Adrenal gland (tissue), 12 donors: Measurements from ENCODE around the gene ATP8A2. TPM values are rescaled to one million over a fixed set of nuclear protein-coding genes. Genes with fewer than 3 reads are reported as not detected.

Experiments used
- DNase-seq, 7 donors: peaks; one replicate each; pipeline ENCODE4 v3.0.0-alpha.2; 2019 to 2020
- H3K27ac ChIP-seq, 5 donors: fragments of 200-600 bp; sonication (generic) in 4 of 5; 1 replicate in 3 of 5; 2 replicates in 2 of 5; pipeline versions ENCODE4 v1.5.1 to v1.8.0; 2016 to 2020; ENCODE audit warnings: mild to moderate bottlenecking in 1 of 5
- H3K27me3 ChIP-seq: fragments of 200-600 bp; 2 replicates; pipeline ENCODE4 v1.8.0; 2021
- H3K36me3 ChIP-seq, 2 donors: fragments of 200-600 bp; replicated peaks in 1 of 2; 1 replicate in 1 of 2; 2 replicates in 1 of 2; pipeline versions ENCODE4 v1.5.1 to v1.8.0; 2018 to 2022
- H3K4me1 ChIP-seq, 2 donors: fragments of 200-600 bp; replicated peaks in 1 of 2; 1 replicate in 1 of 2; 2 replicates in 1 of 2; pipeline versions ENCODE4 v1.5.1 to v1.8.0; 2018 to 2021
- H3K4me3 ChIP-seq, 4 donors: fragments of 200-600 bp; sonication (generic) in 3 of 4; one replicate each; pipeline ENCODE4 v1.5.1; 2016 to 2018
- H3K9me3 ChIP-seq, 3 donors: fragments of 200-600 bp; sonication (generic) in 1 of 3; replicated peaks in 1 of 3; 1 replicate in 2 of 3; 2 replicates in 1 of 3; pipeline versions ENCODE4 v1.5.1 to v1.8.0; 2016 to 2021
- POLR2A ChIP-seq, 2 donors: fragments of 450-650 bp; IDR thresholded peaks; one replicate each; pipeline ENCODE4 v1.6.1; 2017; ENCODE audit warnings: antibody characterized with exemption in 2 of 2, mild to moderate bottlenecking in 2 of 2, moderate library complexity in 1 of 2
- WGBS, 4 donors: extraction: QIAGEN DNeasy Blood & Tissue Kit in 2 of 4; methylation state at CpG; one replicate each; pipeline versions ENCODE4 v1.1.5 to v1.1.7; 2013 to 2017; 5-methylcytosine and 5-hydroxymethylcytosine counted together
- intact Hi-C, 2 donors: fragments of 100-400 bp; cut with DNase I; formaldehyde crosslinking; loops; one replicate each; pipeline versions ENCODE4 v1.14.1 to v1.15.0; 2022 to 2023
- polyA plus RNA-seq, 3 donors: library from polyadenylated mRNA; stranded (reverse); fragments of 200-250 nt in 2 of 3; fragments of 350-450 nt in 1 of 3; fragmentation: Illumina TruSeq in 1 of 3; extraction: RNeasy Lipid Tissue Mini Kit (QIAGEN cat#74804) in 1 of 3; gene quantifications; one replicate each; pipeline ENCODE4 v1.2.3, GENCODE V29; 2013 to 2014
- total RNA-seq, 9 donors: library from RNA; depleted of rRNA in 4 of 9; stranded (reverse); fragments of >200 nt in 4 of 9; fragments of 120-200 nt in 1 of 9; fragmentation: NEBNext Ultra II Directional in 1 of 9; extraction: Animal tissue kit (Norgen Biotek cat#: 25700) in 1 of 9; gene quantifications; one replicate each; pipeline versions ENCODE4 v1.1.0 to v1.2.4, GENCODE V29; 2013 to 2023
- TF ChIP-seq, protein P1 (sequence below), 6 experiments: fragments of 450-650 bp in 4 of 6; fragments of 200-600 bp in 2 of 6; sonication (generic) in 1 of 6; IDR thresholded peaks; 1 replicate in 5 of 6; 2 replicates in 1 of 6; pipeline versions ENCODE4 v1.5.1 to v1.8.0; 2016 to 2021; ENCODE audit warnings: antibody characterized with exemption in 6 of 6, mild to moderate bottlenecking in 2 of 6, moderate library complexity in 1 of 6
- donor health status: healthy with polysubstance abuse.
- donor health status: Bipolar disorder and iron deficiency.
- donor health status: DM: yes; HTN: yes; CAD: no.
- donor health status: DM: no; HTN: no; CAD: no.
- donor health status: DM: no; HTN: no; CAD: no.
- donor health status: DM: yes; HTN: yes; CAD: no.

ATP8A2 gene
- total and polyA plus RNA-seq, 12 donors, result 0.77 to 14.0 (median 4.3) TPM

DNA sequence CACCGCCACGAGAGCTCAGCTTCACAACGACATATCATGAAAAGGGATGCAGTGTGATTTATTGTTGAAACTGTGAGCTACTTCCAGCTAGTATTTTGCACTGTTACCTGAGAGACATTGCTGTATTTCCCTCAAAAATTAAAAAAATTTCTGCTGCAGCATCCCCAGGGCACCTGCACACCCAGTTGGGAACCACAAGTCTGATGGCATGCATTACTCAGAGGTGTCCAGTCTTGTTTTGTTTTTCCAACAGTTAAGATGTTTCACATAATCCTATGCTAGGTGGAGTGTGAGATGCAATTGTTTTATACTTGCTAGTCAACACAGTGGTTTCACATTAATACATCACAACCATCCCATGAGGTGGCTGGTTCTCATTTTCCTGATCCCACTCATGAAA is 394.8 kb downstream of the ATP8A2 start:
- no peaks in the 10 kb centered on the region for H3K4me1 ChIP-seq
- no peak overlapping the region for H3K27ac ChIP-seq
- no peaks in the 10 kb centered on the region for H3K27me3 ChIP-seq
- DNase-seq, result no peak
- H3K4me3 ChIP-seq, result no peak overlapping the region
- H3K9me3 ChIP-seq, result no peaks in the 10 kb centered on the region
- 89 to 97% (median 94%) methylated on average over 3 of the region's 3 CpGs for WGBS, 4 donors
- no peaks in the 10 kb centered on the region for H3K36me3 ChIP-seq
- TF ChIP-seq POLR2A (IDR thresholded peaks at IDR 0.05), result no peak
- TF ChIP-seq, protein P1, sequence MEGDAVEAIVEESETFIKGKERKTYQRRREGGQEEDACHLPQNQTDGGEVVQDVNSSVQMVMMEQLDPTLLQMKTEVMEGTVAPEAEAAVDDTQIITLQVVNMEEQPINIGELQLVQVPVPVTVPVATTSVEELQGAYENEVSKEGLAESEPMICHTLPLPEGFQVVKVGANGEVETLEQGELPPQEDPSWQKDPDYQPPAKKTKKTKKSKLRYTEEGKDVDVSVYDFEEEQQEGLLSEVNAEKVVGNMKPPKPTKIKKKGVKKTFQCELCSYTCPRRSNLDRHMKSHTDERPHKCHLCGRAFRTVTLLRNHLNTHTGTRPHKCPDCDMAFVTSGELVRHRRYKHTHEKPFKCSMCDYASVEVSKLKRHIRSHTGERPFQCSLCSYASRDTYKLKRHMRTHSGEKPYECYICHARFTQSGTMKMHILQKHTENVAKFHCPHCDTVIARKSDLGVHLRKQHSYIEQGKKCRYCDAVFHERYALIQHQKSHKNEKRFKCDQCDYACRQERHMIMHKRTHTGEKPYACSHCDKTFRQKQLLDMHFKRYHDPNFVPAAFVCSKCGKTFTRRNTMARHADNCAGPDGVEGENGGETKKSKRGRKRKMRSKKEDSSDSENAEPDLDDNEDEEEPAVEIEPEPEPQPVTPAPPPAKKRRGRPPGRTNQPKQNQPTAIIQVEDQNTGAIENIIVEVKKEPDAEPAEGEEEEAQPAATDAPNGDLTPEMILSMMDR (IDR thresholded peaks at IDR 0.05), result no peak
- intact Hi-C loops, result no loop called here

DNA sequence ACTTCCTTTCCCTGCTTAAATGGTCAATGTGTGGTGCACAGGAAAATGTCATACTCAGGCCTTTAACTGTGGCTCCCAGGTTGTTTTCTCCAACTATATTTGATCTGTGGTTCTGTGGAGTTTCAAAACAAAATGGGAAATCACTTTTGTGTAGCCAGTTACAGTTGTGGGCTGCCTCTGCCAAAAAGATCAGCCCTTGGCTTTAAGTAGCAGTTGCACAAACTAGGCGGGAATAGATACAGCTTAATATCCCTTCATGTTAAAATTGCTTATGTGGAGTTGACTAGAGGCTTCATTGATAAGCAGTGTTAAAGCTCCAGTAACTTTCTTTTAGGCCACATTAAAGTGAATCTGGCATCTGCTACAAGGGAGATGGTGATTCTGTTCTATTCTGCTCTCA is 395.2 kb downstream of the ATP8A2 start:
- no peaks in the 10 kb centered on the region for H3K9me3 ChIP-seq
- no peak overlapping the region for H3K27ac ChIP-seq
- no peak for DNase-seq
- WGBS, 4 donors, result 71 to 100% (median 91%) methylated on average over 1 of the region's 1 CpG
- no peaks in the 10 kb centered on the region for H3K36me3 ChIP-seq
- no peaks in the 10 kb centered on the region for H3K4me1 ChIP-seq
- no peak for TF ChIP-seq POLR2A (IDR thresholded peaks at IDR 0.05)
- TF ChIP-seq, protein P1 (IDR thresholded peaks at IDR 0.05), result no peak
- no peak overlapping the region for H3K4me3 ChIP-seq
- intact Hi-C loops, result no loop called here
- H3K27me3 ChIP-seq, result no peaks in the 10 kb centered on the region

DNA sequence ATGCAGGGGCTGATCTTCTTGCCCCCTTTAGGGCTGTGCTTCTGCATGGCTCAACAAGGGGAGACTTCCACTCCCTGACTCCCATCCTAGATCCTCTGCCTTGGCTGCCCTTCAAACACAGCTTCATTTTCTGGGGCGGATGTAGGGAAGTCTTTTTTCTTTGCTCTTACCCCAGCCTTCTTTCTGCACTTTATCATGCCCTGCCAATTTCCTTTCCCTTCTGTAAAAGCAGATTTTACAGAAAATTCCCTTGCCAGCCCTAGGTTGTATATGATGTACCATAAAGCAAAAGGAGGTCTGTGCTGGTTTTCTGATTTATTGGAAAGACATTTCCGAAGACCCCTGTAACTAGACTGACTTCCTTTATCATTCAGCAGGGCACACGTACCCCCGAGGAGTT is 396.6 kb downstream of the ATP8A2 start:
- no peak overlapping the region for H3K4me3 ChIP-seq
- no peak overlapping the region for H3K27ac ChIP-seq
- 57 to 63% (median 62%) methylated on average over 4 of the region's 4 CpGs for WGBS, 4 donors
- no peaks in the 10 kb centered on the region for H3K9me3 ChIP-seq
- no peak for TF ChIP-seq POLR2A (IDR thresholded peaks at IDR 0.05)
- TF ChIP-seq, protein P1 (IDR thresholded peaks at IDR 0.05), result no peak
- no peaks in the 10 kb centered on the region for H3K36me3 ChIP-seq
- H3K27me3 ChIP-seq, result no peaks in the 10 kb centered on the region
- no peak for DNase-seq
- no peaks in the 10 kb centered on the region for H3K4me1 ChIP-seq
- intact Hi-C loops, result no loop called here

DNA sequence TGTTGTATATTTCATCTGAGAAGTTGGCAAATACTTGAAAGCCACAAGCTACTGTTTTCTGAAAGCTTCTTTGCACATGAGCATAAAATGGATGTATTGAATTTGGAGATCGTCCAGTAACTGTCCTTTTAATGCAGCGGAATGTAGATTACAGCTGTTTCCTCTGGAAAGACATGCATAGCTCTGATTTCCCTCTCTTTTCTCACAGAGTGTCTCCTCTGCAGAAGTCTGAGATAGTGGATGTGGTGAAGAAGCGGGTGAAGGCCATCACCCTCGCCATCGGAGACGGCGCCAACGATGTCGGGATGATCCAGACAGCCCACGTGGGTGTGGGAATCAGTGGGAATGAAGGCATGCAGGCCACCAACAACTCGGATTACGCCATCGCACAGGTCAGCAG is 397.1 kb downstream of the ATP8A2 start:
- no peak overlapping the region for H3K27ac ChIP-seq
- 68 to 82% (median 73%) methylated on average over 11 to 13 of the region's 13 CpGs for WGBS, 4 donors
- intact Hi-C loops, result no loop called here
- H3K4me3 ChIP-seq, result no peak overlapping the region
- TF ChIP-seq, protein P1 (IDR thresholded peaks at IDR 0.05), result no peak
- TF ChIP-seq POLR2A (IDR thresholded peaks at IDR 0.05), result no peak
- H3K4me1 ChIP-seq, result no peaks in the 10 kb centered on the region
- no peaks in the 10 kb centered on the region for H3K36me3 ChIP-seq
- no peaks in the 10 kb centered on the region for H3K27me3 ChIP-seq
- no peaks in the 10 kb centered on the region for H3K9me3 ChIP-seq
- DNase-seq, result no peak
